K562 (cell line): ENCODE data around the gene ATP13A4. TPM values are rescaled to one million over a fixed set of nuclear protein-coding genes. Genes with fewer than 3 reads are reported as not detected.

Source experiments
- CEBPB ChIP-seq: fragments of 450-650 bp; IDR thresholded peaks from 2 replicates; pipeline ENCODE4 v1.6.1; 2016; ENCODE audit warnings: missing genetic modification characterization, missing compliant biosample characterization
- EWSR1 ChIP-seq: fragments of 450-650 bp; IDR thresholded peaks from 2 replicates; pipeline ENCODE4 v1.6.1; 2018; ENCODE audit warnings: borderline replicate concordance, mild to moderate bottlenecking, low read depth, moderate library complexity; ENCODE audit not compliant: partially characterized antibody
- FOS ChIP-seq: IDR thresholded peaks from 3 replicates; pipeline ENCODE4 v1.6.1; 2011; ENCODE audit not compliant: insufficient read length; ENCODE audit errors: extremely low read depth
- GABPB1 ChIP-seq: sonication (generic); formaldehyde crosslinking; IDR thresholded peaks from 2 replicates; pipeline ENCODE4 v1.8.0; 2022; ENCODE audit warnings: mild to moderate bottlenecking, missing genetic modification reagents
- HMG20A ChIP-seq: fragments of 450-650 bp; formaldehyde crosslinking; conservative IDR thresholded peaks from 2 replicates; pipeline ENCODE4 v1.4.0; 2020; ENCODE audit warnings: mild to moderate bottlenecking, mixed read lengths
- HMGN3 ChIP-seq: IDR thresholded peaks from 2 replicates; pipeline ENCODE4 v1.6.1; 2011; ENCODE audit warnings: borderline replicate concordance, low read depth, mild to moderate bottlenecking, mixed read lengths, low read length; ENCODE audit not compliant: insufficient read length; ENCODE audit errors: extremely low read depth
- LARP7 ChIP-seq: fragments of 450-650 bp; IDR thresholded peaks from 2 replicates; pipeline ENCODE4 v1.6.1; 2016
- MECOM ChIP-seq: fragments of 250-450 bp; sonication (Bioruptor Pico); IDR thresholded peaks from 2 replicates; pipeline ENCODE4 v1.8.0; 2022; ENCODE audit warnings: inconsistent platforms
- MLLT1 ChIP-seq, 2 experiments: fragments of 450-650 bp; IDR thresholded peaks; 2 replicates each; pipeline ENCODE4 v1.6.1; 2016
- NR4A1 ChIP-seq, 2 experiments: fragments of 250-450 bp in 1 of 2; fragments of 450-650 bp in 1 of 2; sonication (Bioruptor Pico) in 1 of 2; IDR thresholded peaks; 2 replicates each; pipeline versions ENCODE4 v1.4.0 to v1.6.1; 2016 to 2020; ENCODE audit warnings: mild to moderate bottlenecking in 2 of 2, missing compliant biosample characterization in 1 of 2, missing genetic modification characterization in 1 of 2, moderate library complexity in 1 of 2
- POLR2B ChIP-seq: fragments of 450-650 bp; IDR thresholded peaks from 2 replicates; pipeline ENCODE4 v1.6.1; 2018; ENCODE audit warnings: low read depth; ENCODE audit not compliant: partially characterized antibody
- RFX7 ChIP-seq: fragments of 250-450 bp; sonication (Bioruptor Pico); IDR thresholded peaks from 2 replicates; pipeline ENCODE4 v1.5.1; 2021; ENCODE audit warnings: mild to moderate bottlenecking
- RNF219 ChIP-seq: fragments of 250-450 bp; sonication (Bioruptor Pico); IDR thresholded peaks from 2 replicates; pipeline ENCODE4 v1.5.0; 2022; ENCODE audit warnings: mild to moderate bottlenecking
- SMAD2 ChIP-seq: fragments of 150-350 bp; IDR thresholded peaks from 2 replicates; pipeline ENCODE4 v1.6.1; 2014; ENCODE audit warnings: low read depth, mild to moderate bottlenecking, low read length
- SREBF2 ChIP-seq: sonication (generic); formaldehyde crosslinking; IDR thresholded peaks from 2 replicates; pipeline ENCODE4 v1.4.0; 2020; ENCODE audit warnings: mild to moderate bottlenecking, missing genetic modification reagents
- TCF3 ChIP-seq: sonication (generic); formaldehyde crosslinking; IDR thresholded peaks from 2 replicates; pipeline ENCODE4 v1.4.0; 2020; ENCODE audit warnings: mild to moderate bottlenecking, missing genetic modification reagents
- TRIM24 ChIP-seq, 2 experiments: fragments of 450-650 bp; IDR thresholded peaks; 2 replicates each; pipeline ENCODE4 v1.6.1; 2016
- ZBED1 ChIP-seq: IDR thresholded peaks from 2 replicates; pipeline ENCODE4 v1.6.1; 2014
- ZBTB11 ChIP-seq, 3 experiments: fragments of 200-800 bp in 1 of 3; fragments of 250-450 bp in 1 of 3; fragments of 450-650 bp in 1 of 3; sonication (Bioruptor Pico) in 1 of 3; sonication (Bioruptor generic) in 1 of 3; formaldehyde crosslinking in 1 of 3; IDR thresholded peaks; 2 replicates each; pipeline versions ENCODE4 v1.6.1 to v1.8.0; 2016 to 2022; ENCODE audit warnings: mild to moderate bottlenecking in 2 of 3, missing genetic modification characterization in 2 of 3, missing compliant biosample characterization in 1 of 3, moderate library complexity in 1 of 3
- ZFPM2 ChIP-seq: fragments of 250-450 bp; sonication (Bioruptor Pico); IDR thresholded peaks from 2 replicates; pipeline ENCODE4 v1.5.1; 2022; ENCODE audit warnings: mild to moderate bottlenecking
- ZNF217 ChIP-seq: sonication (generic); formaldehyde crosslinking; IDR thresholded peaks from 2 replicates; pipeline ENCODE4 v1.8.0; 2022; ENCODE audit warnings: mild to moderate bottlenecking, missing genetic modification reagents
- ZNF263 ChIP-seq: sonication (generic); formaldehyde crosslinking; IDR thresholded peaks from 2 replicates; pipeline ENCODE4 v1.8.0; 2022; ENCODE audit warnings: mild to moderate bottlenecking, missing genetic modification reagents, borderline replicate concordance
- ZNF354B ChIP-seq: fragments of 250-450 bp; sonication (Bioruptor Pico); IDR thresholded peaks from 2 replicates; pipeline ENCODE4 v1.4.0; 2020
- polyA plus RNA-seq, 8 experiments: library from polyadenylated mRNA; depleted of rRNA in 4 of 8; stranded (reverse) in 5 of 8; unstranded in 3 of 8; fragments of >200 nt; fragmentation: Nextera tagmentation in 2 of 8; fragmentation: Illumina TruSeq in 1 of 8; extraction: Ambion mirVana in 2 of 8; extraction: Trizol in 1 of 8; gene quantifications; 2 replicates each; pipeline versions ENCODE4 v1.2.1 to v1.2.3, GENCODE V29; 2011 to 2014; ENCODE audit warnings: inconsistent platforms in 1 of 8, missing spikeins in 1 of 8
- total RNA-seq, 7 experiments: library from RNA; depleted of rRNA in 6 of 7; stranded (reverse); fragments of >200 nt in 6 of 7; fragmentation: Illumina TruSeq in 2 of 7; extraction: Trizol in 2 of 7; gene quantifications; 2 replicates each; pipeline versions ENCODE4 v1.2.1 to v1.2.3, GENCODE V29; 2011 to 2021; ENCODE audit warnings: low replicate concordance in 1 of 7

The ATP13A4 gene
- total and polyA plus RNA-seq, 9 of the 15 experiments (the other 6 are each of a cell fraction or from before 2014, with no cell fraction given): 0.03 to 0.14 (median 0.07) TPM; not detected in 6

- no peak for TF ChIP-seq SMAD2
- no peak for TF ChIP-seq HMG20A (CRISPR knock-in tag)
- TF ChIP-seq TCF3 (CRISPR knock-in tag): no peak
- TF ChIP-seq SREBF2: no peak
- no peak for TF ChIP-seq POLR2B
- no peak for TF ChIP-seq TRIM24 (IDR thresholded peaks at IDR 0.05)
- no peak for TF ChIP-seq ZBED1
- TF ChIP-seq FOS: peak; percentile 40
- TF ChIP-seq HMGN3: no peak
- TF ChIP-seq NR4A1 (CRISPR knock-in tag; IDR thresholded peaks at IDR 0.05): no peak
- TF ChIP-seq NR4A1 (tag; IDR thresholded peaks at IDR 0.05): peak; percentile 97
- TF ChIP-seq MECOM (CRISPR knock-in tag): peak; percentile 92
- no peak for TF ChIP-seq GABPB1 (CRISPR knock-in tag)
- TF ChIP-seq ZBTB11 (CRISPR knock-in tag; IDR thresholded peaks at IDR 0.05): peak in 1 of 3 experiments; percentile 62; a peak in 2 of 6 replicates
- TF ChIP-seq ZNF263: no peak
- TF ChIP-seq RFX7 (CRISPR knock-in tag): no peak
- TF ChIP-seq ZFPM2 (CRISPR knock-in tag): no peak
- no peak for TF ChIP-seq LARP7
- no peak for TF ChIP-seq RNF219 (CRISPR knock-in tag)
- TF ChIP-seq ZNF354B (CRISPR knock-in tag): peak; percentile 65; the same call in 1 of the 2 replicates
- TF ChIP-seq EWSR1: no peak
- TF ChIP-seq CEBPB (tag): no peak
- no peak for TF ChIP-seq ZNF217
- no peak for TF ChIP-seq MLLT1 (IDR thresholded peaks at IDR 0.05)
These were observed 35.6 kb upstream of the ATP13A4 start (continued) for GRCh38 chr3:193590088-193590856.
